Measurements from ENCODE around the gene PDE10A.

DNA sequence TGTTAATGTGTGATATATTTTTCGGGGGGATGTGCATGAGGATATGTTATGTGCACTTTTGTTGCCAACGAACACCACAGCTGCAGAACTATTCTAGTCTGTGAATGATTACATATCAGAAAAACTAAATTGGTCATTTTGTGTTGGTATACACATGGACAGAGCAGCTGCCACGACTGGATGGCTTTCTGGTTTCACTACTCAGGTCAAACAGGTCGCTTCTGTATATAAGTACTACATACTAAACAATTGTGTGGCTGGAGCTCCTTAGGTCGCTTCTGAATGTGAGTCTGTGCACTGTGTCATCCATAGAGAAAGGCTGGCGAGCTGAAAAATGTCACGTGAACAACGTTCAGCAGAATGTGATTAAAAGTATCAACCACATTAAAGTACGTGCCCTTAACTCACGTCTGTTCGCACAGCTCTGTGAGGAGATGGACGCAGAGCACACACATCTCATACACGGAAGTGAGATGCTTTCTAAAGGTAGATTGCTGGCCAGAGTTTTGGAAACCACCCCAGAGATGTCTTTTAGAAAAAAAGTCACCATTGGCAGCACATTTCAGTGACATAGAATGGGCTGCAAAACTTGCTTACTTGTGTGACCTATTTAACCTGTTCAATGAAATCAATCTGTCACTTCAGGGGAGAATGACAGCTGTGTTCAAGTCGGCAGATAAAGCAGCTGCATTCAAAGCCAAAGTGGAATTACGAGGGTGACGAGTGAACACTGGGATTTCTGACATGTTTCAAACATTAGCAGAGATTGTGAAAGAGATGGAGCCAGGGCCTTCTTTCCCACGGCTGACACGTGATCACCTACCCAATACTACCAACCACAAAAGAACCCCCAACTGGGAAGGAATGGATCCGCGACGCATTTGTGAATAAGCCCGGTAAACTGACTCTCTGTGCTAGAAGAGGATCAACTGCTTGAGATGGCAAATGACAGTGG is 176.6 kb downstream of the PDE10A start:
- TF ChIP-seq, protein P1, sequence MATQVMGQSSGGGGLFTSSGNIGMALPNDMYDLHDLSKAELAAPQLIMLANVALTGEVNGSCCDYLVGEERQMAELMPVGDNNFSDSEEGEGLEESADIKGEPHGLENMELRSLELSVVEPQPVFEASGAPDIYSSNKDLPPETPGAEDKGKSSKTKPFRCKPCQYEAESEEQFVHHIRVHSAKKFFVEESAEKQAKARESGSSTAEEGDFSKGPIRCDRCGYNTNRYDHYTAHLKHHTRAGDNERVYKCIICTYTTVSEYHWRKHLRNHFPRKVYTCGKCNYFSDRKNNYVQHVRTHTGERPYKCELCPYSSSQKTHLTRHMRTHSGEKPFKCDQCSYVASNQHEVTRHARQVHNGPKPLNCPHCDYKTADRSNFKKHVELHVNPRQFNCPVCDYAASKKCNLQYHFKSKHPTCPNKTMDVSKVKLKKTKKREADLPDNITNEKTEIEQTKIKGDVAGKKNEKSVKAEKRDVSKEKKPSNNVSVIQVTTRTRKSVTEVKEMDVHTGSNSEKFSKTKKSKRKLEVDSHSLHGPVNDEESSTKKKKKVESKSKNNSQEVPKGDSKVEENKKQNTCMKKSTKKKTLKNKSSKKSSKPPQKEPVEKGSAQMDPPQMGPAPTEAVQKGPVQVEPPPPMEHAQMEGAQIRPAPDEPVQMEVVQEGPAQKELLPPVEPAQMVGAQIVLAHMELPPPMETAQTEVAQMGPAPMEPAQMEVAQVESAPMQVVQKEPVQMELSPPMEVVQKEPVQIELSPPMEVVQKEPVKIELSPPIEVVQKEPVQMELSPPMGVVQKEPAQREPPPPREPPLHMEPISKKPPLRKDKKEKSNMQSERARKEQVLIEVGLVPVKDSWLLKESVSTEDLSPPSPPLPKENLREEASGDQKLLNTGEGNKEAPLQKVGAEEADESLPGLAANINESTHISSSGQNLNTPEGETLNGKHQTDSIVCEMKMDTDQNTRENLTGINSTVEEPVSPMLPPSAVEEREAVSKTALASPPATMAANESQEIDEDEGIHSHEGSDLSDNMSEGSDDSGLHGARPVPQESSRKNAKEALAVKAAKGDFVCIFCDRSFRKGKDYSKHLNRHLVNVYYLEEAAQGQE (IDR thresholded peaks at IDR 0.05; ENCODE audit: insufficient replicate concordance, low read depth), result no peak
- no peak for TF ChIP-seq POLR2AphosphoS5 (IDR thresholded peaks at IDR 0.05; ENCODE audit: low read depth)
- TF ChIP-seq, protein P2, sequence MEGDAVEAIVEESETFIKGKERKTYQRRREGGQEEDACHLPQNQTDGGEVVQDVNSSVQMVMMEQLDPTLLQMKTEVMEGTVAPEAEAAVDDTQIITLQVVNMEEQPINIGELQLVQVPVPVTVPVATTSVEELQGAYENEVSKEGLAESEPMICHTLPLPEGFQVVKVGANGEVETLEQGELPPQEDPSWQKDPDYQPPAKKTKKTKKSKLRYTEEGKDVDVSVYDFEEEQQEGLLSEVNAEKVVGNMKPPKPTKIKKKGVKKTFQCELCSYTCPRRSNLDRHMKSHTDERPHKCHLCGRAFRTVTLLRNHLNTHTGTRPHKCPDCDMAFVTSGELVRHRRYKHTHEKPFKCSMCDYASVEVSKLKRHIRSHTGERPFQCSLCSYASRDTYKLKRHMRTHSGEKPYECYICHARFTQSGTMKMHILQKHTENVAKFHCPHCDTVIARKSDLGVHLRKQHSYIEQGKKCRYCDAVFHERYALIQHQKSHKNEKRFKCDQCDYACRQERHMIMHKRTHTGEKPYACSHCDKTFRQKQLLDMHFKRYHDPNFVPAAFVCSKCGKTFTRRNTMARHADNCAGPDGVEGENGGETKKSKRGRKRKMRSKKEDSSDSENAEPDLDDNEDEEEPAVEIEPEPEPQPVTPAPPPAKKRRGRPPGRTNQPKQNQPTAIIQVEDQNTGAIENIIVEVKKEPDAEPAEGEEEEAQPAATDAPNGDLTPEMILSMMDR (IDR thresholded peaks at IDR 0.05; ENCODE audit: insufficient read depth, low read length), result no peak
- no peak for TF ChIP-seq GABPA (IDR thresholded peaks at IDR 0.05; ENCODE audit: low read depth)
- no peak for TF ChIP-seq SPI1 (IDR thresholded peaks at IDR 0.05; ENCODE audit: borderline replicate concordance, low read depth)

Measured in HL-60 (cell line).